CD4-positive, alpha-beta T cell treated with Interleukin-12 subunit alpha and Interleukin-12 subunit beta, for 1 hour (primary cell): ENCODE results near the gene SLC13A4.
A peak's percentile ranks its signal among the peaks of the same experiment; 100 is the strongest.
"Not testable (repeated sequence)": the region's sequence is repeated elsewhere in the genome, so short reads cannot be mapped to it uniquely, and the experiment has no call there.

Experiments used
- DNase-seq: peaks from one replicate; pipeline ENCODE4 v3.0.0-alpha.2; 2020

The SLC13A4 gene

DNA sequence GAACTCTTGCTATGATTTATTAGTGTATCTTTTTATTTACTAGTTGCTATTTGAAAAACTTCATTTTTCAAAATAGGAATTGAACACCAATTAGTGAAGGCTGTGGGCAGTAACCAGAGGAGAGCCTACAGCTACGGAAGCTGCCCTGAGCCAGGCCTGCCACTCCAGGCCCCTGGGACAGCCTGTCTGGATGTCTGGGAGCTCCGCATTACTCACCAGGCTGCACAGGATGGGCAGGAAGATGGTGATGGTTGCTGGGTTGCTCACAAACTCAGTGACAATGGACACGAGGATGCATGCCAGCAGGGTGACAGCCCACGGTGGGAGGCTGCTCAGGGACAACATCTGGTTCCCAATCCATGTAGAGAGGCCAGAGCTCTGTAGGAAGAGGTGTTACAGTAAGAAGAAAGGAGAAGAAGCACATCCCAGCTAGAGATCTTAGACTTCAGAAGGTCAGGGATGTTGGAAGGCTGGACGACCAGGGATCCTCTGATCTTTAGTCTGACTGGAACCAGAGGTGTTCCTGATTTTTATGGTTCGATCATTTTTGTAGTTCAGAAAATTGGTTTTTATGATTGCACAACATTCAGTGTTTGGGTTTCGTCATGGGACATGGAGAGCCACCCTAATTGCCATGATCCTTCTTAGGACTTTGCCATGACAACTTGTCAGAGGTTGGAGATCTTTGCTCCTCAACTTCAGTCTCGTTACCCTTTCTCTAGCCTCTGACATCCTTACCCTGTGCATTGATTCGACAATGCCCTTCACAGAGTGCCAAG lies 42.5 kb downstream of the SLC13A4 start:
- no peak for DNase-seq

DNA sequence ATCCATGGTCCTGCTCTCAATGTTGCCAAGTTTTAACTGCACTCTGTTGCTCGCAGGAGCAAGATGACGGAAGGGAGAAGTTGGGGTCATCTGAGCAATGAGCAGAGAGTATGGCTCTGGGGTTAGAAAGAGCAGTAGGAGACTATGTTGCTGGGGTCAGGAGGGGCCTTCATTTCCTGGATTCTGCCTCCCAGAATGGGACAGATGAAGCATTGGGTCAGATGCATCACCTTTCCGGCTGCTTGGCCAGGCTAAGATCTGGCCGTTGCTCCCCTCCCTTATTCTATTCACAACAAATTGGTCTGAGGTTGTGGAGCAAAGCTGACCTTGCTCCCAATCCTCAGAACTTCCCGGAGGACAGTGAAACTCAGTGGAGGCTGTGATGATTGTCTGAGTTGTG lies 43.3 kb downstream of the SLC13A4 start:
- no peak for DNase-seq

DNA sequence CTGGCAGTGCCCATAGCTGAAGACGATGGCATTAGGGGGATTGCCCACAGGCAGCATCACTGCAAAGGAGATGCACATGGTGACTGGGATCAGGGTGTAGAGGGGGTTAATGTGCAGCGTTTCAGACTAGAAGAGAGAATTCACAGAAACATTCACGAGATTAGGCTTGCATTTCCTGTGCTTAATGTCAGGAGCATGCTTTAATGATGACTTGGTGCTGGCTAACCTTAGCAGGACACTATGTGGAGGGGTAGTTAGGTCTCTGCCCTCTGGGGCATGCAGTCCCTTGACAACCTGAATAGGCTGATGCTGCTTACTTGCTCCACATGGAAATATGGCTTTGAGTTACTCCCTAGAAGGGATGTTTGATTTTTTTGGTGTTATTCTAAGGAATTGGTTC lies 43.9 kb downstream of the SLC13A4 start:
- DNase-seq: no peak

DNA sequence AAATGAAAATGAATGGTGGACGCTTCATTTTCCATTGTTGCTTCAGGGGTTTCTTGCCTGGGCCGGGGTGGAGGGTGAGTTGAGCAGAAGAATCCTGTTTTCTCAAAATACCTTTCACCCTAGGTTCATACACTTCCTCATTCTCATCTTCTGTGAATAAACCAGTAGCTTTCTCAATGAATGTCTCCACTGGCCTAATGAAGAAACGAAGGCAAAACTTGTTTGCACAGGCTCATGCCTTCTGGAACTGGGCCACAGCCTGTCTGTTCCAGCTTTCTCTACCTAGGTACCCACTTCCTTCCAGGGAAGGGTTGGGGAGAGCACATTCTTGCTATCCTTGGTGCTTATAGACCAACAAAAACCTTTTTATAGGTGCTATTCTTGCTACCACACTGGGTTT lies 44.4 kb downstream of the SLC13A4 start:
- DNase-seq: no peak

GRCh38 chr7:135682191-135682590 lies 45.8 kb downstream of the SLC13A4 start:
- DNase-seq: no peak

- DNase-seq: no peak
These were observed 46.2 kb downstream of the SLC13A4 start for GRCh38 chr7:135681762-135682161.

- DNase-seq: no peak
These were observed 49.1 kb downstream of the SLC13A4 start for GRCh38 chr7:135678612-135679575.

DNA sequence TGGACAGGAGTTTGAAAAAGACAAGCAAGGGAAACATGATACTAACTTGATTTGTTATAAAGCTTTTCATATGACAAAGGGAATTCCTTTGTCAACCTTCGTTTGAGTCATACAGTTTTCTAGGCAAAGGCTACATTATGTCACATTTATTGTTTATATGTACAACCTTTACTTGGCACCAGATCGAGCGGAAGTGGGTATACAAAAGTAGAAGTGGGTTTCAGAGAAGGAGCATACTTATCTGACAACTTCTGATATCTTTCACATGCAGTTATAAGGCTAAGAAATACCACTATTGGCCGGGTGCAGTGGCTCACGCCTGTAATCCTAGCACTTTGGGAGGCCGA lies 54.7 kb downstream of the SLC13A4 start:
- no peak for DNase-seq

DNA sequence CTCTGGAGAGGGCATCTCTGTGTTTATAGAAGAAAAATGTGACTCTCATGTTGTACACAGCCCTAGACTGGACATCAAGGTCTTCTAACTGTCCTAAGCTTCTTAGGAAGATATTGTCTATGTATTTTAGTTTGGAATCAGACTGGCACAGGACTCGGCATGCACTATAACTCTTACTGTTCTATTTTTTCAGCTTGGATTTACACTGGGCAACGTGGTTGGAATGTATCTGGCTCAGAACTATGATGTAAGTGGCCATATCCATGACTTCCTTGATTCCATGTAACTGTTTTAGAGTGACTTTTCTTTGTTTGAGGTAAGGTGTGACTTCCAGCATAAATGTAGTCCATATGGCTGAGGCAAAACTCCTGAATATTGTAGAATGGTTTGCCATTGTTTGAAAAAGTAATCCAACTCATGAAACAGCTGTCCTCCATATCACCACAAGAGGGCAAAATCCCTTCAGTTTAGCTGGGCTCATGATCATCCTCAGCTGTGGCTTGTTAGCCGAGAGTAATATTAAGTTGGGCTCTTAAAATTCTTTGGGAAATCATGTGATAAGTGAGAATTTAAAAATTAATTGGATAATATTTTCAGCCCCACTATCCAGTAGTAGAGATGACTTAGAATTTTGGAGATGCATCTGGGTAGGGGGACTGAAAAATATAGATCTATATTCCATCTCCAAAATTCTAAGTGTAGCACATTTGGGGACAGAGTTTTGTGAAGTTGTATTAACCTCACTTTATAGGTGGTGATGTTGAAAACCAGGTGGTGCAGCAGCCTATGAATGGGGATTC lies 55.2 kb downstream of the SLC13A4 start:
- peak; percentile 26 for DNase-seq

DNA sequence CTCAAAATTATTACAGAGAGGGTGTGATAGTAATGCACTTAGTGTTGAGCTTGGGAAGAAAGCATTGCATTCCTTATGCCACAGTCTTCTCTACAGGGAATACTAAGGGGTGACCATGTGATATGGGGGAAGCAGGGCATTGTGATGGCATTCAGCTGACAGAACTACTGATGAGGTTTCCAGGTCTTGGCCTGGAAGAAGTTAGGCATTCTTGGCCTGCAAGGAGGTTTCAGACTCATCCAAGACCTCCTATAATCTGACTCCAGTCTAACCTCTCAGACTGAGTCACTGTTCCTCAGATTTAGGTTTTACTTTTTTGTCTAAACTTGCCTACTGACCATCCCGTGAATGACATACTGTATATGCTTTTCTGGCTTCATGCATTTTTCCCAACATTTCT lies 57.8 kb downstream of the SLC13A4 start:
- DNase-seq: no peak

DNA sequence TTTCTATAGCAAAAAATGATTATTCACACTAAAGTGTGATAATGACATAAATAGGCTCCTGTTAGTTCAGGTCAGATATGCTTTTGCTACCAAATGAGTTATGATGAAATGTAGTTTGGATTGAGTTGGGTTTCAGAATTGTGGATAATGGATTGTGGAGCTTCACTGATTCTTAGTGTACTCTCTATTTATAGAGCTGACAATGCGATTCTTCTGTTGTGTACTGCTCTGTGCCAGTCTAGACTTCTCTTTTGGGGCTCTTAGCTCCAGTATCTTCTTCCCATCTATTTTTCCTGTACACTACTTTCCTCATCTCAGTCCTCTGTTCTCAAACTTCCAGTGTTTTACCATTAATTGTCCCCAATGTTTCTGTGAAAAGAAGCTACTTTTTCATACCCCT lies 58.2 kb downstream of the SLC13A4 start:
- no peak for DNase-seq

GRCh38 chr7:135668852-135669395 lies 59.1 kb downstream of the SLC13A4 start:
- not testable (repeated sequence) for DNase-seq

GRCh38 chr7:135667626-135668025 lies 60.4 kb downstream of the SLC13A4 start:
- not testable (repeated sequence) for DNase-seq

GRCh38 chr7:135666846-135667245 lies 61.1 kb downstream of the SLC13A4 start:
- no peak for DNase-seq

DNA sequence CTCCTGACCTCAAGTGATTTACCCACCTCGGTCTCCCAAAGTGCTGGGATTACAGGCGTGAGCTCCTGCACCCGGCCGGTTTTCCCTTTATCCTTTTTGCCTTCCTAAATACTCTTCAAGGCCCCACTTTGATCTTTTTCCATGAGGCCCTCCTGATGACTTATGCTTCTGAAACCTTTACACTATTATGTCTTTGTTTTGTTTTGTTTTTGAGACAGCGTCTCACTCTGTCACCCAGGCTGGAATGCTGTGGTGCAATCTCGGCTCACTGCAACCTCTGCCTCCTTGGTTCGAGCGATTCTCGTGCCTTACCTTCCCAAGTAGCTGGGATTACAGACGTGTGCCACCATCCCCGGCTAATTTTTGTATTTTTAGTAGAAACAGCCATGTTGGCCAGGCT lies 61.8 kb downstream of the SLC13A4 start:
- DNase-seq: no peak

- no peak for DNase-seq
These were observed 62.9 kb downstream of the SLC13A4 start for GRCh38 chr7:135665042-135665441.

GRCh38 chr7:135664046-135664589 lies 63.9 kb downstream of the SLC13A4 start:
- no peak for DNase-seq

- peak; percentile 95 for DNase-seq
These were observed 65.4 kb downstream of the SLC13A4 start, which contains the start of gene STMP1 for GRCh38 chr7:135662373-135663114. Gene STMP1 (plus strand): TSS chr7:135662514.

- DNase-seq: no peak
These were observed 65.9 kb downstream of the SLC13A4 start for GRCh38 chr7:135662123-135662372.

GRCh38 chr7:135661311-135662122 lies 66.5 kb downstream of the SLC13A4 start:
- DNase-seq: no peak
